Activated CD8-positive, alpha-beta memory T cell treated with anti-CD3 and anti-CD28 coated beads, Interleukin-2, amount 50 U/mL, for 24 hours (primary cell): Measurements from ENCODE around the gene BCAT1.
"Not testable (repeated sequence)": the region's sequence is repeated elsewhere in the genome, so short reads cannot be mapped to it uniquely, and the experiment has no call there.

Experiments used
- DNase-seq: peaks from one replicate; pipeline ENCODE4 v3.0.0-alpha.2; 2020; ENCODE audit errors: extremely low read depth

BCAT1 gene

GRCh38 chr12:24960222-24960855, 11.4 kb upstream of the BCAT1 start:
- DNase-seq, result no peak

- DNase-seq, result not testable (repeated sequence)
These were observed 7.5 kb upstream of the BCAT1 start for GRCh38 chr12:24956351-24956750.

GRCh38 chr12:24955853-24956252, 7.0 kb upstream of the BCAT1 start:
- no peak for DNase-seq

- no peak for DNase-seq
These were observed 6.5 kb upstream of the BCAT1 start for GRCh38 chr12:24955389-24955788.

- no peak for DNase-seq
These were observed 5.4 kb upstream of the BCAT1 start for GRCh38 chr12:24954261-24954660.

GRCh38 chr12:24952389-24952788, 3.5 kb upstream of the BCAT1 start:
- no peak for DNase-seq

- no peak for DNase-seq
These were observed 1.4 kb upstream of the BCAT1 start for GRCh38 chr12:24950231-24950834.

GRCh38 chr12:24948420-24948756, 513 bp downstream of the BCAT1 start:
- DNase-seq, result no peak

GRCh38 chr12:24947541-24948419, 1.1 kb downstream of the BCAT1 start:
- DNase-seq, result no peak

- DNase-seq, result no peak
These were observed 3.1 kb downstream of the BCAT1 start for GRCh38 chr12:24945845-24946244.

GRCh38 chr12:24945039-24945438, 3.9 kb downstream of the BCAT1 start:
- no peak for DNase-seq

GRCh38 chr12:24944601-24944975, 4.3 kb downstream of the BCAT1 start:
- no peak for DNase-seq

GRCh38 chr12:24943947-24944600, 4.8 kb downstream of the BCAT1 start:
- DNase-seq, result no peak

GRCh38 chr12:24940157-24940556, 8.7 kb downstream of the BCAT1 start:
- DNase-seq, result no peak

GRCh38 chr12:24939551-24939950, 9.3 kb downstream of the BCAT1 start:
- not testable (repeated sequence) for DNase-seq

GRCh38 chr12:24938341-24938740, 10.6 kb downstream of the BCAT1 start:
- no peak for DNase-seq

- no peak for DNase-seq
These were observed 11.2 kb downstream of the BCAT1 start for GRCh38 chr12:24937553-24938244.

- DNase-seq, result no peak
These were observed 15.1 kb downstream of the BCAT1 start for GRCh38 chr12:24933694-24934407.

- DNase-seq, result no peak
These were observed 17.1 kb downstream of the BCAT1 start for GRCh38 chr12:24931666-24932405.

GRCh38 chr12:24929953-24930352, 18.9 kb downstream of the BCAT1 start:
- DNase-seq, result no peak
